A549 treated with DMSO at 1 μM for 4 hours (cell line): ENCODE results near the gene CDK16. TPM values are rescaled to one million over a fixed set of nuclear protein-coding genes. Genes with fewer than 3 reads are reported as not detected.

ENCODE experiments used
- total RNA-seq: library from RNA; stranded (reverse); fragments of 200-300 nt; extraction: Qiagen RNA extraction; gene quantifications from 5 replicates; pipeline ENCODE4 v1.2.3, GENCODE V29; 2022; ENCODE audit warnings: low read depth

The CDK16 gene
- total RNA-seq: 83.9 to 117 TPM (median 106 TPM) in 5 replicates

GRCh38 chrX:47218280-47218919 lies at the start of gene CDK16:
Gene CDK16 (plus strand): TSS chrX:47218681. CDS start chrX:47223558, 4,877 bp downstream.

GRCh38 chrX:47193475-47194193 lies 24.8 kb upstream of the CDK16 start, which contains the start of gene UBA1:
Gene UBA1 (plus strand): TSS chrX:47193829. CDS start chrX:47198803, 4,974 bp downstream.

GRCh38 chrX:47232803-47233332 lies 14.4 kb downstream of the CDK16 start, which contains the start of gene USP11:
Gene USP11 (plus strand): TSS chrX:47233009. CDS start chrX:47233044, 35 bp downstream.

Other genes starting within 250 kb of the CDK16 start
- gene RGN, start 140.2 kb upstream of the CDK16 start, total RNA-seq: 0.13 TPM in 1 of 5 replicates, not detected in the others
- 137 to 173 TPM (median 157 TPM) in 5 replicates for gene NDUFB11, start 74.0 kb upstream of the CDK16 start, total RNA-seq
- gene RBM10, start 73.5 kb upstream of the CDK16 start, total RNA-seq: 32.5 to 44.8 TPM (median 41.1 TPM) in 5 replicates
- gene UBA1, start 24.9 kb upstream of the CDK16 start, total RNA-seq: 182 to 207 TPM (median 197 TPM) in 5 replicates
- 49.0 to 60.4 TPM (median 51.9 TPM) in 5 replicates for gene USP11, start 14.3 kb downstream of the CDK16 start, total RNA-seq
- gene ZNF157, start 151.9 kb downstream of the CDK16 start, total RNA-seq: 0.03 TPM in 1 of 5 replicates, not detected in the others